ENCODE results near the gene CFAP298.
"Not testable (repeated sequence)": the region's sequence is repeated elsewhere in the genome, so short reads cannot be mapped to it uniquely, and the experiment has no call there.

Gene CFAP298

GRCh38 chr21:32645261-32646182 is 33.3 kb upstream of the CFAP298 start:
- H3K4me1 ChIP-seq (ENCODE audit: insufficient read depth, poor library complexity, severe bottlenecking): no peaks in the 10 kb centered on the region
- no peaks in the 10 kb centered on the region for H3K9me3 ChIP-seq (ENCODE audit: severe bottlenecking)
- H3K4me3 ChIP-seq (ENCODE audit: severe bottlenecking): no peak overlapping the region
- TF ChIP-seq, protein P1, sequence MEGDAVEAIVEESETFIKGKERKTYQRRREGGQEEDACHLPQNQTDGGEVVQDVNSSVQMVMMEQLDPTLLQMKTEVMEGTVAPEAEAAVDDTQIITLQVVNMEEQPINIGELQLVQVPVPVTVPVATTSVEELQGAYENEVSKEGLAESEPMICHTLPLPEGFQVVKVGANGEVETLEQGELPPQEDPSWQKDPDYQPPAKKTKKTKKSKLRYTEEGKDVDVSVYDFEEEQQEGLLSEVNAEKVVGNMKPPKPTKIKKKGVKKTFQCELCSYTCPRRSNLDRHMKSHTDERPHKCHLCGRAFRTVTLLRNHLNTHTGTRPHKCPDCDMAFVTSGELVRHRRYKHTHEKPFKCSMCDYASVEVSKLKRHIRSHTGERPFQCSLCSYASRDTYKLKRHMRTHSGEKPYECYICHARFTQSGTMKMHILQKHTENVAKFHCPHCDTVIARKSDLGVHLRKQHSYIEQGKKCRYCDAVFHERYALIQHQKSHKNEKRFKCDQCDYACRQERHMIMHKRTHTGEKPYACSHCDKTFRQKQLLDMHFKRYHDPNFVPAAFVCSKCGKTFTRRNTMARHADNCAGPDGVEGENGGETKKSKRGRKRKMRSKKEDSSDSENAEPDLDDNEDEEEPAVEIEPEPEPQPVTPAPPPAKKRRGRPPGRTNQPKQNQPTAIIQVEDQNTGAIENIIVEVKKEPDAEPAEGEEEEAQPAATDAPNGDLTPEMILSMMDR (IDR thresholded peaks at IDR 0.05; ENCODE audit: poor library complexity, severe bottlenecking): no peak
- peaks cover 35% of the 10 kb centered on the region for H3K36me3 ChIP-seq (ENCODE audit: low read depth)
- no peaks in the 10 kb centered on the region for H3K27me3 ChIP-seq (ENCODE audit: insufficient read depth, poor library complexity, severe bottlenecking)
- ATAC-seq (ENCODE audit: low read depth) (no peak), DNase-seq (ENCODE audit: low spot score) (no peak)
- no peak overlapping the region for H3K27ac ChIP-seq (ENCODE audit: poor library complexity, severe bottlenecking)

DNA sequence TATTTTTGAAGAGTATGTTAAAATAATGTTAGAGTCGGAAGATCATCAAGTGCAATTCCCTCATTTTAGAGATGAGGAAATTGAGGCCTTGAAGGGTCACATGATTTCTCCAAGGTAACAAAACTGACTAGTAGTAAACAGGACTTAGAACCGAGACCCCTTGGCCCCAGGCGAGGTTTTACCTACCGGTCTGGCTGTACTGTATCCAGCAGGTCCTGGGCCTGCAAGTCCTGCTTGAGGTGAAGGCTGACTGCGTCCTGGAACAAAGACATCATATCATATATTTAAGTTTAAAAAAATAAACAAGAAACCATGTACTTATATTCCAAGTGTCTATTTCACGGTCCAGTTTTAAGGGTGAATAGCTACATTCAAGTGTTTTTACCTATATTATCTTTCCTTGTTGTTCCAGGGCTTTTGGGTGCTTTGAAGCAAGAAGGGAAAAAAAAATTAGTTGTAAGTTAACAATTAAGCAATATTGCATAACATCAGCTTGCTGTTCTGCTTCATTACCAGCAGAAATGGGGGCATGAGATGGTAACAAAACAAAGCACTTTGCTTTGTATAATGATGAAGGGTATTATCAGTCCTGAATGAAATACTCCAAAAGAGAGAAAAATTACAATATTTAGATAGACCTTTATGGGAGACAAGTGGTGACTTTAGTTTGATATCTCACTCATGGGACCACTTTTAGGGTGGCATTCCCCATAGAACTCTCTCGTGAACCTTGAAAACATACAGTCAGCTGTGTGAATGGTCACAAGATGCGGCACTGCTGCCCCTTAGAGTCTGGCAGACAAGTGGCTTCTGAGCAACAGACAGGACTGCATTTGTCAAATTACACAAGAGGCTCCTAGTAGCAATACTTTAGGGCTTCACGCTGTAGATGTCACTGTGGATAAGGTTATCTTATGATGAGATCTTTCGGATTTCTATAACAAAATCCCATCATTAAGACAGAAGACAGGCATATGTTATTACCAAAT is 29.8 kb upstream of the CFAP298 start:
- TF ChIP-seq, protein P1 (IDR thresholded peaks at IDR 0.05; ENCODE audit: poor library complexity, severe bottlenecking): no peak
- ATAC-seq (ENCODE audit: low read depth) (no peak), DNase-seq (ENCODE audit: low spot score) (no peak)
- Histone ChIP-seq H3K9me3 (ENCODE audit: severe bottlenecking) (no peaks in the 10 kb centered on the region), H3K4me3 (ENCODE audit: severe bottlenecking) (no peak overlapping the region), H3K36me3 (ENCODE audit: low read depth) (peaks cover 42% of the 10 kb centered on the region), H3K27me3 (ENCODE audit: insufficient read depth, poor library complexity, severe bottlenecking) (no peaks in the 10 kb centered on the region), H3K4me1 (ENCODE audit: insufficient read depth, poor library complexity, severe bottlenecking) (no peaks in the 10 kb centered on the region), H3K27ac (ENCODE audit: poor library complexity, severe bottlenecking) (no peak overlapping the region)

DNA sequence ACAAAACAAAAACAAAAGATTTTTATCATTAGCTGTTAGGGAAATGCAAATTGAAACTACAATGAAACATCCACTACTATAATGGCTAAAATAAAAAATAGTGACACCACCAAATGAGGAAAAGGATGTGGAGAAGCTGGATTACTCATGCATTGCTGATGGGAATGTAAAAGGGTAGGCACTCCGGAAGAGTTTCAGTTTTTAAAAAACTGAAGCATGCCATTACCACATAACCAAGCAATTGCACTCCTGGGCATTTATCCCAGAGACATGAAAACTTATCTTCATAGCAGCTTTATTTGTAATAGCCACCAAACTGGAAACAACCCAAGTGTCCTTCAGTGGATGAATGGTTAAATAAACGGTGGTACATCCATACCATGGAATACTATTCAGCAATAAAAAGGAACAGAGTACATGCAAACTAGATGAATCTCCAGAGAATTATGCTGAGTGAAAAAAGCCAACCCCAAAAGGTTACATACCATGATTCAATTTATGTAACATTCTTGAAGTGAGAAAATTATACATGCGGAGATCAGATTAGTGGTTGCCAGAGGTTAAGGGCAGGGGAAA is 14.5 kb upstream of the CFAP298 start:
- ATAC-seq (ENCODE audit: low read depth): no peak
- no peaks in the 10 kb centered on the region for H3K9me3 ChIP-seq (ENCODE audit: severe bottlenecking)
- H3K27ac ChIP-seq (ENCODE audit: poor library complexity, severe bottlenecking): no peak overlapping the region
- no peak overlapping the region for H3K4me3 ChIP-seq (ENCODE audit: severe bottlenecking)
- TF ChIP-seq, protein P1 (IDR thresholded peaks at IDR 0.05; ENCODE audit: poor library complexity, severe bottlenecking): no peak
- H3K27me3 ChIP-seq (ENCODE audit: insufficient read depth, poor library complexity, severe bottlenecking): no peaks in the 10 kb centered on the region
- peaks cover 8% of the 10 kb centered on the region; the same call in 1 of the 2 replicates for H3K36me3 ChIP-seq (ENCODE audit: low read depth)
- DNase-seq (ENCODE audit: low spot score): no peak
- H3K4me1 ChIP-seq (ENCODE audit: insufficient read depth, poor library complexity, severe bottlenecking): peaks cover 6% of the 10 kb centered on the region

GRCh38 chr21:32618218-32618617 is 6.0 kb upstream of the CFAP298 start:
- not testable (repeated sequence) for ATAC-seq (ENCODE audit: low read depth); H3K4me1 ChIP-seq (ENCODE audit: insufficient read depth, poor library complexity, severe bottlenecking); H3K4me3 ChIP-seq (ENCODE audit: severe bottlenecking)

More at GRCh38 chr21:32618218-32618617, 6.0 kb upstream of the CFAP298 start:
- DNase-seq (ENCODE audit: low spot score); H3K27me3 ChIP-seq (ENCODE audit: insufficient read depth, poor library complexity, severe bottlenecking); H3K36me3 ChIP-seq (ENCODE audit: low read depth); H3K9me3 ChIP-seq (ENCODE audit: severe bottlenecking); H3K27ac ChIP-seq (ENCODE audit: poor library complexity, severe bottlenecking): not testable (repeated sequence)
